ENCODE results near the gene TES. TPM values are rescaled to one million over a fixed set of nuclear protein-coding genes. Genes with fewer than 3 reads are reported as not detected.

TES gene
- total RNA-seq, result 128 and 156 TPM in 2 replicates

GRCh38 chr7:116210345-116211005 is at the start of gene TES:
Gene TES, plus strand, starts transcription at chr7:116210539. Its CDS starts 169 bp downstream, at chr7:116210708.

Other genes starting within 250 kb of the TES start
- not detected in 2 replicates for gene TFEC, start 179.8 kb upstream of the TES start, total RNA-seq